CD4-positive, alpha-beta T cell treated with Interleukin-10 for 1 hour (primary cell): ENCODE results near the gene PEX5.

Experiments used
- DNase-seq: peaks from one replicate; pipeline ENCODE4 v3.0.0-alpha.2; 2020

PEX5 gene

GRCh38 chr12:7189398-7190267 is at the start of gene PEX5:
TSS of gene PEX5 (plus strand) at chr12:7189686. CDS start at chr12:7190378, 692 bp downstream.
- DNase-seq = peak; percentile 90

GRCh38 chr12:7141351-7142005 is 48.0 kb upstream of the PEX5 start:
- DNase-seq = no peak

- DNase-seq = peak; percentile 60
Measured at GRCh38 chr12:7142056-7142644, 47.3 kb upstream of the PEX5 start.

GRCh38 chr12:7142809-7143465 is 46.5 kb upstream of the PEX5 start:
- DNase-seq = no peak

GRCh38 chr12:7143564-7143963 is 45.9 kb upstream of the PEX5 start:
- no peak for DNase-seq

GRCh38 chr12:7144414-7145120 is 44.9 kb upstream of the PEX5 start:
- DNase-seq = peak; percentile 47

- no peak for DNase-seq
Measured at GRCh38 chr12:7145671-7146070, 43.8 kb upstream of the PEX5 start.

- DNase-seq = no peak
Measured at GRCh38 chr12:7146228-7146627, 43.3 kb upstream of the PEX5 start.

- DNase-seq = no peak
Measured at GRCh38 chr12:7146906-7147305, 42.6 kb upstream of the PEX5 start.

GRCh38 chr12:7150356-7150755 is 39.1 kb upstream of the PEX5 start:
- DNase-seq = no peak

GRCh38 chr12:7150841-7151240 is 38.6 kb upstream of the PEX5 start:
- no peak for DNase-seq

GRCh38 chr12:7151532-7151931 is 38.0 kb upstream of the PEX5 start:
- no peak for DNase-seq

- DNase-seq = no peak
Measured at GRCh38 chr12:7152818-7153217, 36.7 kb upstream of the PEX5 start.

GRCh38 chr12:7154042-7154441 is 35.4 kb upstream of the PEX5 start:
- DNase-seq = no peak

- DNase-seq = no peak
Measured at GRCh38 chr12:7154901-7155470, 34.5 kb upstream of the PEX5 start.

GRCh38 chr12:7155471-7156034 is 33.9 kb upstream of the PEX5 start:
- no peak for DNase-seq

- DNase-seq = no peak
Measured at GRCh38 chr12:7156259-7157197, 33.0 kb upstream of the PEX5 start.

- no peak for DNase-seq
Measured at GRCh38 chr12:7157391-7157790, 32.1 kb upstream of the PEX5 start.

- DNase-seq = no peak
Measured at GRCh38 chr12:7158781-7159609, 30.5 kb upstream of the PEX5 start.

GRCh38 chr12:7160183-7160582 is 29.3 kb upstream of the PEX5 start:
- no peak for DNase-seq
